PC-9 (cell line): ENCODE results near the gene ARID3B. TPM values are rescaled to one million over a fixed set of nuclear protein-coding genes. Genes with fewer than 3 reads are reported as not detected.
A peak's percentile ranks its signal among the peaks of the same experiment; 100 is the strongest.

ENCODE experiments used
- BruUV-seq: library from RNA; stranded (reverse); fragments of 400-500 nt; replicated peaks from 2 replicates; lab custom pipeline; 2021; lab: Mats Ljungman, UMichigan
- CTCF ChIA-PET: fragments of 300-600 bp; sonication (Branson Sonifier 250); formaldehyde crosslinking; loops from one replicate; lab custom pipeline; 2022; ENCODE audit warnings: antibody characterized with exemption; lab: Charles Lee
- POLR2A ChIA-PET: fragments of 300-600 bp; sonication (Branson Sonifier 250); formaldehyde crosslinking; loops from one replicate; lab custom pipeline; 2022; ENCODE audit warnings: antibody characterized with exemption; ENCODE audit not compliant: unreplicated experiment; lab: Charles Lee
- DNase-seq, 2 experiments: peaks; one replicate each; pipeline versions ENCODE4 v3.0.0 to v3.0.0-alpha.2; 2015 to 2022; ENCODE audit warnings: mixed read lengths in 1 of 2
- H2AFZ ChIP-seq: fragments of 200-600 bp; sonication (generic); 2 replicates; pipeline ENCODE4 v1.8.1; 2017; ENCODE audit warnings: antibody characterized with exemption
- H3F3A ChIP-seq: fragments of 200-600 bp; sonication (generic); 2 replicates; pipeline ENCODE4 v1.8.1; 2017; ENCODE audit warnings: antibody characterized with exemption, mild to moderate bottlenecking, low read depth; ENCODE audit not compliant: insufficient read depth
- H3K27ac ChIP-seq: fragments of 200-600 bp; sonication (generic); 2 replicates; pipeline ENCODE4 v1.6.1; 2016; ENCODE audit warnings: mixed run types
- H3K27me3 ChIP-seq: fragments of 200-600 bp; sonication (generic); 2 replicates; pipeline ENCODE4 v1.6.1; 2016; ENCODE audit warnings: low read depth, mixed run types; ENCODE audit not compliant: insufficient read depth
- H3K36me3 ChIP-seq: fragments of 200-600 bp; sonication (generic); 2 replicates; pipeline ENCODE4 v1.6.1; 2016; ENCODE audit warnings: low read depth, mixed run types
- H3K4me1 ChIP-seq: fragments of 200-600 bp; sonication (generic); replicated peaks from 2 replicates; pipeline ENCODE4 v1.6.1; 2016; ENCODE audit warnings: mixed run types; ENCODE audit not compliant: insufficient read depth
- H3K4me2 ChIP-seq: fragments of 200-600 bp; sonication (generic); 2 replicates; pipeline ENCODE4 v1.6.1; 2017; ENCODE audit warnings: mixed run types
- H3K4me3 ChIP-seq: fragments of 200-600 bp; sonication (generic); 2 replicates; pipeline ENCODE4 v1.6.1; 2016; ENCODE audit warnings: mixed run types
- H3K79me2 ChIP-seq: fragments of 200-600 bp; sonication (generic); 2 replicates; pipeline ENCODE4 v1.6.1; 2017; ENCODE audit warnings: low read depth, mixed run types
- H3K9me2 ChIP-seq: fragments of 200-600 bp; sonication (generic); 2 replicates; pipeline ENCODE4 v1.8.1; 2017; ENCODE audit warnings: mild to moderate bottlenecking; ENCODE audit not compliant: insufficient read depth
- H3K9me3 ChIP-seq: fragments of 200-600 bp; sonication (generic); 2 replicates; pipeline ENCODE4 v1.8.1; 2016; ENCODE audit warnings: low read depth; ENCODE audit not compliant: insufficient read depth
- H4K20me1 ChIP-seq: fragments of 200-600 bp; sonication (generic); 2 replicates; pipeline ENCODE4 v1.8.1; 2017; ENCODE audit not compliant: insufficient read depth
- CTCF ChIP-seq: fragments of 200-600 bp; sonication (generic); conservative IDR thresholded peaks from 2 replicates; pipeline ENCODE4 v1.6.1; 2017; ENCODE audit warnings: mixed run types, antibody characterized with exemption, mild to moderate bottlenecking, moderate library complexity
- EZH2 ChIP-seq: fragments of 200-600 bp; sonication (generic); IDR thresholded peaks from 2 replicates; pipeline ENCODE4 v1.8.0; 2017; ENCODE audit warnings: antibody characterized with exemption, low read depth
- intact Hi-C: fragments of 100-400 bp; cut with micrococcal nuclease; formaldehyde crosslinking; loops from one replicate; pipeline ENCODE4 v1.10.0; 2022; ENCODE audit not compliant: unreplicated experiment
- total RNA-seq: library from RNA; stranded (reverse); gene quantifications from 2 replicates; pipeline ENCODE4 v1.2.3, GENCODE V29; 2021

Gene ARID3B
- total RNA-seq, 1 experiment from 2014 or later: 9.6 TPM

DNA sequence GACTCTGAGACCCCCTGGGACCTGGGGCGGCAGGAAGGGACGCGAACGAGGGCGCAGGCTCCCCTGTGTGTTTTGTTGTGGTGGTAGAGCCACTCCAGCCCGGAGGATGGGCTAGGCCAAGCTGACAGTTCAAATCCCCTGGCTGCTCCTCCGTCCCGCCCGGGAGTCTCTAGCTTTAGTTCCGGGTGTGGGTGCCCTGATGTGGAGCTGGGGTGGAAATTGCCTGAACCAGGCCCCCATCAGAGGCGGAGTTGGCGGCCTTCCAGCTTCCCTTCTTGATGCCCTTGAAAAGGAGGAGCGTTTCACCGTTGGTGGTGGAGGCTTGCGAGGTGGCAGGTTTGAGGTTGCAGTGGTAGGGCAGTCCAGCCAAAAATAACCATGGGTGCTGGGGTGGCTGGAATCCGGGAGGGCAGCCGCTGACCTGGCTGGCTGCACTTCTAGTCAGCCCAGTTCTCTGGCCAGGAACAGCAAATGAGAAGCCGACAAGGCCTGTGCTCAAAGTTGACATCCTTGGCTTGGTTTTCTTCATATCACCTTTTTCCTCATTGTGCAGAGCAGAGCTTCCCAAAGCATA lies 75.4 kb downstream of the ARID3B start:
- Histone ChIP-seq H3K4me3 (peak overlapping the region; percentile 87), H3K4me1 (peaks cover 18% of the 10 kb centered on the region), H3K27ac (peak overlapping the region; percentile 77), H3F3A (peaks cover 27% of the 10 kb centered on the region), H3K79me2 (peaks cover 56% of the 10 kb centered on the region), H3K27me3 (no peaks in the 10 kb centered on the region), H3K9me3 (no peaks in the 10 kb centered on the region), H3K9me2 (no peaks in the 10 kb centered on the region), H2AFZ (no peak overlapping the region), H3K4me2 (peak overlapping the region; percentile 92), H3K36me3 (no peaks in the 10 kb centered on the region; the same call in 1 of the 2 replicates), H4K20me1 (peaks cover 50% of the 10 kb centered on the region)
- DNase-seq: peak; percentile 55 to 69
- TSS peak; percentile 46 for BruUV-seq
- intact Hi-C loops: loop anchor here (5.0 kb wide), 1 partner anchor 239 kb away; no protein-coding TSS in a partner anchor
- TF ChIP-seq EZH2 (no peak), CTCF (no peak)
- POLR2A ChIA-PET: interaction anchor here (0.6 to 0.9 kb wide), 4 partner anchors 12 to 216 kb away, joined by 3 to 8 read pairs (median 6); partner anchors contain the start of genes CYP1A2 and UBL7
- CTCF ChIA-PET: interaction anchor here (0.6 kb wide), 2 partner anchors 43 to 242 kb away, joined by 5 to 9 read pairs; no protein-coding TSS in a partner anchor

GRCh38 chr15:74616996-74617395 lies 76.0 kb downstream of the ARID3B start:
- Histone ChIP-seq H2AFZ (no peak overlapping the region), H3K36me3 (no peaks in the 10 kb centered on the region; the same call in 1 of the 2 replicates), H4K20me1 (peaks cover 56% of the 10 kb centered on the region), H3K4me3 (peak overlapping the region; percentile 87), H3K4me1 (peaks cover 18% of the 10 kb centered on the region), H3K9me2 (no peaks in the 10 kb centered on the region), H3F3A (peaks cover 27% of the 10 kb centered on the region), H3K79me2 (peaks cover 56% of the 10 kb centered on the region), H3K4me2 (peak overlapping the region; percentile 92), H3K27me3 (no peaks in the 10 kb centered on the region), H3K27ac (no peak overlapping the region), H3K9me3 (no peaks in the 10 kb centered on the region)
- intact Hi-C loops: loop anchor here (5.0 kb wide), 1 partner anchor 240 kb away; no protein-coding TSS in a partner anchor
- ChIA-PET CTCF (no interaction called here), POLR2A (interaction anchor here (0.6 to 0.9 kb wide), 2 partner anchors 131 to 156 kb away, joined by 3 to 7 read pairs; partner anchors contain the start of genes CYP1A2 and UBL7)
- BruUV-seq: no TSS peak
- DNase-seq: no peak
- TF ChIP-seq CTCF (no peak), EZH2 (no peak)

GRCh38 chr15:74618841-74619596 lies 78.0 kb downstream of the ARID3B start:
- CTCF ChIA-PET: interaction anchor here (0.6 kb wide), 1 partner anchor 64 kb away, joined by 3 read pairs; no protein-coding TSS in a partner anchor
- peaks cover 18% of the 10 kb centered on the region for H3F3A ChIP-seq

More at GRCh38 chr15:74618841-74619596, 78.0 kb downstream of the ARID3B start:
- Histone ChIP-seq H3K9me3 (no peaks in the 10 kb centered on the region), H2AFZ (no peak overlapping the region), H3K27ac (no peak overlapping the region), H3K4me3 (no peak overlapping the region), H3K36me3 (peaks cover 3% of the 10 kb centered on the region; the same call in 1 of the 2 replicates), H3K4me2 (no peak overlapping the region), H3K79me2 (peaks cover 60% of the 10 kb centered on the region), H3K27me3 (no peaks in the 10 kb centered on the region), H3K9me2 (no peaks in the 10 kb centered on the region), H4K20me1 (peaks cover 76% of the 10 kb centered on the region), H3K4me1 (peaks cover 12% of the 10 kb centered on the region)
- intact Hi-C loops: loop anchor here (5.0 kb wide), 1 partner anchor 242 kb away; no protein-coding TSS in a partner anchor
- no peak for TF ChIP-seq EZH2
- TF ChIP-seq CTCF: no peak
- BruUV-seq: no TSS peak
- POLR2A ChIA-PET: no interaction called here
- DNase-seq: no peak
